ENCODE results near the gene PREX1.

Gene PREX1

GRCh38 chr20:48656661-48657211 is 171.1 kb downstream of the PREX1 start:
- Histone ChIP-seq H3K36me3 (ENCODE audit: control insufficient read depth, insufficient read depth, low read length) (no peaks in the 10 kb centered on the region), H3K27me3 (ENCODE audit: control insufficient read depth, insufficient read depth, low read length) (no peaks in the 10 kb centered on the region), H3K9ac (ENCODE audit: low read depth, low read length) (no peak overlapping the region)

GRCh38 chr20:48656137-48656536 is 171.7 kb downstream of the PREX1 start:
- Histone ChIP-seq H3K4me3 (ENCODE audit: low read depth, low read length) (no peak overlapping the region), H3K9me3 (ENCODE audit: control insufficient read depth, insufficient read depth, low read length) (no peaks in the 10 kb centered on the region), H3K9ac (ENCODE audit: low read depth, low read length) (no peak overlapping the region), H3K36me3 (ENCODE audit: control insufficient read depth, insufficient read depth, low read length) (no peaks in the 10 kb centered on the region), H3K27me3 (ENCODE audit: control insufficient read depth, insufficient read depth, low read length) (no peaks in the 10 kb centered on the region), H3K4me1 (ENCODE audit: control insufficient read depth, insufficient read depth, low read length) (no peaks in the 10 kb centered on the region)

More at GRCh38 chr20:48656661-48657211, 171.1 kb downstream of the PREX1 start:
- Histone ChIP-seq H3K4me1 (ENCODE audit: control insufficient read depth, insufficient read depth, low read length) (no peaks in the 10 kb centered on the region), H3K9me3 (ENCODE audit: control insufficient read depth, insufficient read depth, low read length) (no peaks in the 10 kb centered on the region), H3K4me3 (ENCODE audit: low read depth, low read length) (no peak overlapping the region)

GRCh38 chr20:48653706-48654051 is 174.1 kb downstream of the PREX1 start:
- peaks cover 3% of the 10 kb centered on the region for H3K36me3 ChIP-seq (ENCODE audit: control insufficient read depth, insufficient read depth, low read length)
- H3K4me1 ChIP-seq (ENCODE audit: control insufficient read depth, insufficient read depth, low read length): no peaks in the 10 kb centered on the region
- no peak overlapping the region for H3K9ac ChIP-seq (ENCODE audit: low read depth, low read length)
- no peaks in the 10 kb centered on the region for H3K27me3 ChIP-seq (ENCODE audit: control insufficient read depth, insufficient read depth, low read length)
- H3K9me3 ChIP-seq (ENCODE audit: control insufficient read depth, insufficient read depth, low read length): no peaks in the 10 kb centered on the region
- H3K4me3 ChIP-seq (ENCODE audit: low read depth, low read length): no peak overlapping the region

GRCh38 chr20:48652961-48653705 is 174.7 kb downstream of the PREX1 start:
- Histone ChIP-seq H3K9ac (ENCODE audit: low read depth, low read length) (no peak overlapping the region), H3K27me3 (ENCODE audit: control insufficient read depth, insufficient read depth, low read length) (no peaks in the 10 kb centered on the region), H3K4me3 (ENCODE audit: low read depth, low read length) (no peak overlapping the region), H3K4me1 (ENCODE audit: control insufficient read depth, insufficient read depth, low read length) (no peaks in the 10 kb centered on the region), H3K9me3 (ENCODE audit: control insufficient read depth, insufficient read depth, low read length) (no peaks in the 10 kb centered on the region), H3K36me3 (ENCODE audit: control insufficient read depth, insufficient read depth, low read length) (peaks cover 3% of the 10 kb centered on the region)

- Histone ChIP-seq H3K4me1 (ENCODE audit: control insufficient read depth, insufficient read depth, low read length) (no peaks in the 10 kb centered on the region), H3K36me3 (ENCODE audit: control insufficient read depth, insufficient read depth, low read length) (peaks cover 3% of the 10 kb centered on the region), H3K9me3 (ENCODE audit: control insufficient read depth, insufficient read depth, low read length) (no peaks in the 10 kb centered on the region), H3K4me3 (ENCODE audit: low read depth, low read length) (no peak overlapping the region), H3K9ac (ENCODE audit: low read depth, low read length) (no peak overlapping the region), H3K27me3 (ENCODE audit: control insufficient read depth, insufficient read depth, low read length) (no peaks in the 10 kb centered on the region)
These were observed 175.8 kb downstream of the PREX1 start for GRCh38 chr20:48651960-48652359.

GRCh38 chr20:48651271-48651670 is 176.5 kb downstream of the PREX1 start:
- no peak overlapping the region for H3K9ac ChIP-seq (ENCODE audit: low read depth, low read length)
- no peaks in the 10 kb centered on the region for H3K27me3 ChIP-seq (ENCODE audit: control insufficient read depth, insufficient read depth, low read length)
- H3K9me3 ChIP-seq (ENCODE audit: control insufficient read depth, insufficient read depth, low read length): no peaks in the 10 kb centered on the region
- no peaks in the 10 kb centered on the region for H3K4me1 ChIP-seq (ENCODE audit: control insufficient read depth, insufficient read depth, low read length)
- no peak overlapping the region for H3K4me3 ChIP-seq (ENCODE audit: low read depth, low read length)
- peaks cover 3% of the 10 kb centered on the region for H3K36me3 ChIP-seq (ENCODE audit: control insufficient read depth, insufficient read depth, low read length)

- Histone ChIP-seq H3K27me3 (ENCODE audit: control insufficient read depth, insufficient read depth, low read length) (no peaks in the 10 kb centered on the region), H3K4me3 (ENCODE audit: low read depth, low read length) (no peak overlapping the region), H3K9me3 (ENCODE audit: control insufficient read depth, insufficient read depth, low read length) (no peaks in the 10 kb centered on the region), H3K9ac (ENCODE audit: low read depth, low read length) (no peak overlapping the region), H3K36me3 (ENCODE audit: control insufficient read depth, insufficient read depth, low read length) (peaks cover 3% of the 10 kb centered on the region), H3K4me1 (ENCODE audit: control insufficient read depth, insufficient read depth, low read length) (no peaks in the 10 kb centered on the region)
These were observed 177.9 kb downstream of the PREX1 start for GRCh38 chr20:48649868-48650267.

- H3K27me3 ChIP-seq (ENCODE audit: control insufficient read depth, insufficient read depth, low read length): no peaks in the 10 kb centered on the region
- H3K4me1 ChIP-seq (ENCODE audit: control insufficient read depth, insufficient read depth, low read length): no peaks in the 10 kb centered on the region
- H3K9me3 ChIP-seq (ENCODE audit: control insufficient read depth, insufficient read depth, low read length): no peaks in the 10 kb centered on the region
- H3K9ac ChIP-seq (ENCODE audit: low read depth, low read length): no peak overlapping the region
- no peak overlapping the region for H3K4me3 ChIP-seq (ENCODE audit: low read depth, low read length)
- peaks cover 3% of the 10 kb centered on the region for H3K36me3 ChIP-seq (ENCODE audit: control insufficient read depth, insufficient read depth, low read length)
These were observed 178.6 kb downstream of the PREX1 start for GRCh38 chr20:48649104-48649626.

GRCh38 chr20:48648482-48649051 is 179.2 kb downstream of the PREX1 start:
- peaks cover 3% of the 10 kb centered on the region for H3K36me3 ChIP-seq (ENCODE audit: control insufficient read depth, insufficient read depth, low read length)
- no peak overlapping the region for H3K9ac ChIP-seq (ENCODE audit: low read depth, low read length)
- H3K27me3 ChIP-seq (ENCODE audit: control insufficient read depth, insufficient read depth, low read length): no peaks in the 10 kb centered on the region

GRCh38 chr20:48647858-48648257 is 179.9 kb downstream of the PREX1 start:
- H3K9me3 ChIP-seq (ENCODE audit: control insufficient read depth, insufficient read depth, low read length): no peaks in the 10 kb centered on the region
- H3K4me3 ChIP-seq (ENCODE audit: low read depth, low read length): no peak overlapping the region
- H3K27me3 ChIP-seq (ENCODE audit: control insufficient read depth, insufficient read depth, low read length): no peaks in the 10 kb centered on the region
- no peaks in the 10 kb centered on the region for H3K4me1 ChIP-seq (ENCODE audit: control insufficient read depth, insufficient read depth, low read length)
- no peak overlapping the region for H3K9ac ChIP-seq (ENCODE audit: low read depth, low read length)
- peaks cover 3% of the 10 kb centered on the region for H3K36me3 ChIP-seq (ENCODE audit: control insufficient read depth, insufficient read depth, low read length)

More at GRCh38 chr20:48648482-48649051, 179.2 kb downstream of the PREX1 start:
- no peaks in the 10 kb centered on the region for H3K9me3 ChIP-seq (ENCODE audit: control insufficient read depth, insufficient read depth, low read length)
- no peaks in the 10 kb centered on the region for H3K4me1 ChIP-seq (ENCODE audit: control insufficient read depth, insufficient read depth, low read length)
- H3K4me3 ChIP-seq (ENCODE audit: low read depth, low read length): no peak overlapping the region

GRCh38 chr20:48645666-48646065 is 182.1 kb downstream of the PREX1 start:
- H3K9me3 ChIP-seq (ENCODE audit: control insufficient read depth, insufficient read depth, low read length): no peaks in the 10 kb centered on the region
- no peaks in the 10 kb centered on the region for H3K27me3 ChIP-seq (ENCODE audit: control insufficient read depth, insufficient read depth, low read length)
- H3K9ac ChIP-seq (ENCODE audit: low read depth, low read length): no peak overlapping the region
- H3K4me3 ChIP-seq (ENCODE audit: low read depth, low read length): no peak overlapping the region
- no peaks in the 10 kb centered on the region for H3K36me3 ChIP-seq (ENCODE audit: control insufficient read depth, insufficient read depth, low read length)
- no peaks in the 10 kb centered on the region for H3K4me1 ChIP-seq (ENCODE audit: control insufficient read depth, insufficient read depth, low read length)

- H3K9me3 ChIP-seq (ENCODE audit: control insufficient read depth, insufficient read depth, low read length): no peaks in the 10 kb centered on the region
- H3K27me3 ChIP-seq (ENCODE audit: control insufficient read depth, insufficient read depth, low read length): no peaks in the 10 kb centered on the region
- no peaks in the 10 kb centered on the region for H3K4me1 ChIP-seq (ENCODE audit: control insufficient read depth, insufficient read depth, low read length)
- no peak overlapping the region for H3K4me3 ChIP-seq (ENCODE audit: low read depth, low read length)
- H3K9ac ChIP-seq (ENCODE audit: low read depth, low read length): no peak overlapping the region
- H3K36me3 ChIP-seq (ENCODE audit: control insufficient read depth, insufficient read depth, low read length): no peaks in the 10 kb centered on the region
These were observed 183.4 kb downstream of the PREX1 start for GRCh38 chr20:48644286-48644828.
